ENCODE measurements around the gene CCDC187.

The CCDC187 gene

GRCh38 chr9:136264441-136265405, 39.2 kb downstream of the CCDC187 start:
- TF ChIP-seq CTCF (IDR thresholded peaks at IDR 0.05; ENCODE audit: insufficient read depth, low read depth, low read length, missing control alignments) = no peak
- no peak overlapping the region for H3K4me3 ChIP-seq (ENCODE audit: low read length)
- DNase-seq (ENCODE audit: low read depth) = no peak

DNA sequence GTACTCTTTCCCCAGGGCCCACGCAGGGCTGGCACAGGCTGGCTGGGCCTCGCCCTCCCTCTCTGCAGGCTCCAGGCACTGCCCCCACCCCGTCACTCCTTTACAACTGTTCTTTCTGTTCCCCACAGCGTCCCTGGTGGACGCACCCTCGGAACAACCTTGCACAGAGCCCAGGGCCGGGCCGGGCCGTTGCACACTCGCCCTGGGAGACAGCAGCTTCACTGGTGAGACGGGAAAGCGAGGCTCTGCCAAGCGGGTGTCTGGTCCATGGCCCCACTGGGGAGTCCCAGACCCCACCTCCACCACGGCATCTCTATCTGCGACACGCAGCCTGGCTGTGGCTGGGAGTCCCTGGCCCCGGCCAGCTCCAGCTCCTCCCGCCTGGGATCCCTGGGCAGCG, 39.9 kb downstream of the CCDC187 start:
- DNase-seq (ENCODE audit: low read depth) = no peak
- no peak overlapping the region for H3K4me3 ChIP-seq (ENCODE audit: low read length)
- peak; percentile 5 for TF ChIP-seq CTCF (IDR thresholded peaks at IDR 0.05; ENCODE audit: insufficient read depth, low read depth, low read length, missing control alignments)

DNA sequence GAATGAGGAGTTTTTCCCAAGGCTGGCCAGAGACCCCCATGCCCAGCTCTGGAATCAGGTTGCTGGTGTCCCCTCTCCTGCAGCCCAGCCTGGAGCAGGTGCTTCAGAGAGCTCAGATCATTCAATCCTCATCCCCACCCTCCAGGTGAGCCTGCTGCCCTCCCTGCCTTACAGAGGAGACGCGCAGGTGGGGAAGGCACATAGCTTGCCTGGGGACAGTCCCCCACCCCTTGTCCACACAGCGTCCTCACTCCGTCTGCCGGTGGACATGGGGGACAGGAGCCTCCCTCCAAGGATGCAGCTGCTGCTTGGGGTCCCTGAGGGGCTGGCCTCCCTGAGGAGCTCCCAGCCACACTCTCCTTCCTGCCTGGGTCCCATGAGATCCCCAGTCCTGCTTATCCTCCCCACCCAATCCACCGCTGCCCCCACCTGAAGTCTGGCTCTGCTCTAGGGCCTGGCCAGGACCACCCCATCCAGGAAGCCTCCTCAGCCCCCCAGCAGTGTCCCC, 41.2 kb downstream of the CCDC187 start:
- TF ChIP-seq CTCF (IDR thresholded peaks at IDR 0.05; ENCODE audit: insufficient read depth, low read depth, low read length, missing control alignments) = no peak
- H3K4me3 ChIP-seq (ENCODE audit: low read length) = no peak overlapping the region
- DNase-seq (ENCODE audit: low read depth) = no peak

DNA sequence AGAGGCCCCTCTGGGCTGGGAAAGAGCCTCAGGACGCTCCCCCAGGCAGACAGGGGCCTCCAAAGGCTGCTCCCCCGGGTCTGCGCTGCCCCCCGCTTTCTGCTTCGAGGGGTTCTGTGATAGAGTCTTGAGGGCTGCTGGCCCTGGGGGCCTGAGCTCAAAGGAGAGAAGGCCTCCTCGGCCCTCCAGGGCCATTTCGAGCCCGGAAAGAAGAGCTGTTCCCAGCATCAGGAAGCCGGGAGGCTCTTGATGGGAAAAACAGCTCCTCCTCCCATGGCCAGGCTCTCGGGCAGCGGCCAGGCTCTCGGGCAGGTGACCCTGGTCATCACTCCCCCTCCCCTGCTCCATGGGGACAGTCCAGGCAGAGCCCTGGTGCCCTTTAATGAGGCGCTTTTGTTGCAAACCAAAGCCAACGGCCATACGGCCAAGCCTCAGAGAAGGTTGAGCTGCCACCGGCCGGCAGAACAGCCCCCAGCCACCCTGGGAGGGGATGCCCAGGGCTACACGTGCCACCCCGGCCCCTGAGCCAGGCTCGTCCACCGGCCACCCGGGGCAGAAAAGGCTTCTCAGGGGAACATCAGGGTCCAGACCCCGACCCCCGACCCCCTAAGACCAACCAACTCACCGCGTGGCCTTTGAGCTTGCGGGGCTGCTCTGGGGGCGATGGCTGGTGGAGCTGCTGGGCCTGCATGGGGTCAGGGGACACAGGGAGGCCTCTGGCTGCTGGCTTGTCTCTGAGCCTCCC, 42.0 kb downstream of the CCDC187 start:
- DNase-seq (ENCODE audit: low read depth) = no peak
- TF ChIP-seq CTCF (IDR thresholded peaks at IDR 0.05; ENCODE audit: insufficient read depth, low read depth, low read length, missing control alignments) = no peak
- no peak overlapping the region for H3K4me3 ChIP-seq (ENCODE audit: low read length)

DNA sequence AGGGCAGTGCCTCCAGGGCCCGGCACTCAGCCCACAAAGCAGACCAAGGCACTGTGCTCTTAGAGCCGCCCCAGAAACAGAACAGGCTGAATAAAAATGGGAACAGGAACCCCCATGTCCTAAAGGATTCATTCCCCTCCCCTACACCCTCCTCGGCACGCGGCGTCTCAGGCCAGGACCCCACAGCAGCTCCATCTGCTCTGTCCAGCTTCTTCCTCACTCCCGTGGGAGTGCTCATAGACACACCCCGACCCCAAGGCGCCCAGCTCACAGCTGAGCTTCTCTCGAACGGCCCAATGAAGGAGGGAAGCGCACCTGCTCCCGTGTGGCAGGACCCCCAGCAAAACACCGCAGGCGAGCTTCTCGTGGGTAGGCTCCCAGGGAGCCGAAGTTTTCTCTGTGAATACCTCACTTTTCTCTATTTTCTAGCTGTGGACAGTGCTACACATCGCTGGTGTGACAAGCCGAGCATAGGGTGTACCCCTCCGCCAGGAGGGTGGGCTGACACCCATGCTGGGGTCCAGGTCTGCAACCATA, 42.9 kb downstream of the CCDC187 start:
- TF ChIP-seq CTCF (IDR thresholded peaks at IDR 0.05; ENCODE audit: insufficient read depth, low read depth, low read length, missing control alignments) = no peak
- no peak for DNase-seq (ENCODE audit: low read depth)
- no peak overlapping the region for H3K4me3 ChIP-seq (ENCODE audit: low read length)

- DNase-seq (ENCODE audit: low read depth) = no peak
- no peak overlapping the region for H3K4me3 ChIP-seq (ENCODE audit: low read length)
- TF ChIP-seq CTCF (IDR thresholded peaks at IDR 0.05; ENCODE audit: insufficient read depth, low read depth, low read length, missing control alignments) = no peak
These were observed 43.4 kb downstream of the CCDC187 start for GRCh38 chr9:136260521-136260920.
